ENCODE results near the gene VPS52.

- TF ChIP-seq CTCF (IDR thresholded peaks at IDR 0.05; ENCODE audit: insufficient read depth, low read depth, low read length) (no peak), EZH2 (IDR thresholded peaks at IDR 0.05; ENCODE audit: insufficient read depth, low read length) (no peak)
Measured at GRCh38 chr6:33271117-33271467, 584 bp downstream of the VPS52 start.

Data from astrocyte (in vitro differentiated cells and primary cell).